GM21576 (cell line): ENCODE measurements around the gene AAR2.

ENCODE experiments used
- ATAC-seq: cut with Tn5 transposase; IDR thresholded peaks from one replicate; pipeline ENCODE4 v1.9.1; 2021; ENCODE audit warnings: mild to moderate bottlenecking, moderate library complexity; ENCODE audit not compliant: unreplicated experiment

Gene AAR2, protein sequence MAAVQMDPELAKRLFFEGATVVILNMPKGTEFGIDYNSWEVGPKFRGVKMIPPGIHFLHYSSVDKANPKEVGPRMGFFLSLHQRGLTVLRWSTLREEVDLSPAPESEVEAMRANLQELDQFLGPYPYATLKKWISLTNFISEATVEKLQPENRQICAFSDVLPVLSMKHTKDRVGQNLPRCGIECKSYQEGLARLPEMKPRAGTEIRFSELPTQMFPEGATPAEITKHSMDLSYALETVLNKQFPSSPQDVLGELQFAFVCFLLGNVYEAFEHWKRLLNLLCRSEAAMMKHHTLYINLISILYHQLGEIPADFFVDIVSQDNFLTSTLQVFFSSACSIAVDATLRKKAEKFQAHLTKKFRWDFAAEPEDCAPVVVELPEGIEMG

GRCh38 chr20:36235892-36236785 lies at the start of gene AAR2:
Gene AAR2, plus strand, starts transcription at chr20:36236478. Its CDS starts 3,391 bp downstream, at chr20:36239869.
- ATAC-seq = peak; percentile 61

- ATAC-seq = no peak
These were observed 42.1 kb upstream of the AAR2 start for GRCh38 chr20:36193977-36194712.

DNA sequence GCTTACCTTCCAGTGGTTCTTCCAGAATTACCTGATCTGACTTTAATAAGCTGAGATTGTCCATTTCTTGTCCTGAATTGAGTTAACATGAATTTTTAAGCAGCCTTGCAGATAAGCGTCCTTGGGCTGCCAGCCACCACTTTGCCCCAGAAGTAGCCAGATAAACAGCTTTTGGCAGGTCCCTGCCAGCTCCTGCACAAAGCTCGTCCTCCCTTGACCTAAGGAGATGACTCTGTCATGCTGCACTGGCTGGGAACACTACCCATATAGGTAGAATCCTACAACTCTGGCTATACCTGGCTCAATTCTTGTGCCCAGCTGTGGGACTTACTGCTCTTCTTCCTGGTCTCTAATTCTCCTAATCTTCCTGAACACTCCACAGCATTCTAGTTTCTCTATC lies 39.6 kb upstream of the AAR2 start:
- no peak for ATAC-seq

- ATAC-seq = no peak
These were observed 39.0 kb upstream of the AAR2 start for GRCh38 chr20:36197271-36197670.

DNA sequence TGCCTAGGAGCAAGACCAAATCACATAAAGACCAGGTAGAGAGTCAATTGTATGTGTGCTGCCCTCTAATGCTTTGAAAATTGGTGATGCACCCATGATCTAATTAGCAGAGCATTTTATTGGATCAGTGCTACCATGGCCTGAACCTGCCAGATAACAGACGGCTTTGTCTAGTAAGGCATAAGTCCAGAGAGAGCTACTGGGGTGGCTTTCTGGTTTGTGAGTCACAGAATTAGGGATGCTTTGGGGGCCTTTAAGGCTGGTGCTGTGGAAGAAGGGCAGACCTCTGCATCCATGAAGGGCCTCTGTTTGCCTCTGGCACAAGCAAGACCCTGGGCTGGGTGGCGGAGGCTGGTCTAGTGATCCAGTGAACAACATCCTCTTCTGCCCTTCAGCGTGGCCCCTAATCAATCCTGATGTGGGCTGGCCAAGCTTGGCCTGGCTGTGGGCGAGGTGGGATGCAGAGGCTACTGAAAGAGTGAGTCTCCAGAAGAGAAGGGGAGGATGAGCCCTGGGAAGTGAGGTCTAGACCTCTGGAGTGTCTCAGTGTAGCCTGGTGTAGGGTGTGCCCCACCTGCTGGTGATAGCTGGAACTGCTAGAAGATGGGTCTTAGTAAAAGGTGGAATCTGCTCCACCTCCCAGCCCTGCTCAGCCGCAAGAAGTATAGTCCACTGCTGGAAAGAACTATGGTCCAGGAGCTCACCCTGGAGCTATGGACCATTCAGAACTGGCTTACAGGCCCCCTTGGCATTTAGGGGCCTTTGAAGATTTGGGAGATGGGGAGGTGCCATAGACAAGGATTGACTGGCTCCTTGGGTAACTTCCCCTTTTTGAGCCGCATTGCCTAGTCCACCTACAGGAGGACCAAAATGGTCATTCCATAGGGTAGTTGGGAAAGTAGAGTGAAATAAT lies 36.7 kb upstream of the AAR2 start:
- no peak for ATAC-seq

GRCh38 chr20:36200451-36200850 lies 35.8 kb upstream of the AAR2 start:
- ATAC-seq = no peak

DNA sequence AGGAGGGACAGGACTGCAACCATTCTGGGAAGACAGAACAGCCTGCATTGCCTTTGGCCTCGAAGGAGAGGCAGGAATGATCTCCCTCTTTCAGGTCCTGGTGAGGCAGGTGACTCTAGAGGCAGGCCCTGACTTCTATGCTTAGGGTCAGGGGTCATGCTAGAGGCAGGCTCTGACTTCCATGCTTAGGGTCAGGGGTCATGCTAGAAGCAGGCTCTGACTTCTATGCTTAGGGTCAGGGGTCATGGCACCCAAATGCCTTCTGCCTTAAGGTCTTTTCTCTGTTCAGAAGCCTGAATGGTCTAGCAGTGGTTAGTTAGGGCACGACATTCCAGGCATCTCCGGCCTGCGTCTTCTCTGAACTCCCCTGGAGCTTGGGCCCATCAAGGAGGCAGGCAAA lies 35.1 kb upstream of the AAR2 start:
- no peak for ATAC-seq

DNA sequence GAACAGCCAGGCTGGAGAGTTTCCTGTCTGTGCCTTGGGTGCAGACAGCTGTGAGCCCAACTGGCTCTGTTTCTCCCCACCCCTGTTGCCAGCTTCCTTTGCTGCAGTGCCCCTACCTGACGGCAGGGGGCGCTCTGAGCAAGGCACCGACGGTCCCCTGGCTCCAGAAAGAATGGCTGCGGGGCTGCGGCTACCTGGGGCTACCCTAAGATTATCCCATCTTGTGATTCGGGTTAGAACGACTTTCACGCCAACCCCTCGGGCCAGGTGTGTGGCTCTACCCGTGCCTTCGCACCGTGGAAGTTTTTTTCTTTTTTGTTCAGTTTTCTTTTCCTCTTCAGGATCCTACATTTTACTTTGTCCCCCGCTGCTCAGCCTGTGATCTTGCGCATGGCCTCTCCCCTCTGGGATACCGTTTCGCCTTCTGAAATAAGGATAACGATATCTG lies 33.4 kb upstream of the AAR2 start:
- no peak for ATAC-seq

DNA sequence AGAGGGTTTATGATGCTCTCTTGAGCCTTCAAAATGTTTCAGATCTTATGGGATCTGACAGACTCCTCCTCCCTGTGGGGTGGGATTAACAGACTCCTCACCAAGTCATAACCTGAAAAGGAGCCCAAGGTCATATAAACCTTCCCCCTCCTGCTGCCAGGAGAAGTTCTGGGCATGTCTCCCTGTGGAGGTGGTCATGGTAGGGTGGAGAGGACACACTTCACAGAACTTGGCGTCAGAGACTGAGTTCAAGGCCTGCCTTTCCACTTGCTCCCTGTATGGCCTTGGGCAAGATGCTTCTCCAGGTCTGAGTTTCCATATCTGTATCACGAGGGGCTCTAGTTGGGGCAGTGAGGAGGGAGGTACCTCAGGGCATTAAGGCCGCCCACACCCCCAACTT lies 32.4 kb upstream of the AAR2 start:
- no peak for ATAC-seq

GRCh38 chr20:36205026-36205425 lies 31.3 kb upstream of the AAR2 start:
- ATAC-seq = no peak

GRCh38 chr20:36206068-36206467 lies 30.2 kb upstream of the AAR2 start:
- ATAC-seq = no peak

- no peak for ATAC-seq
These were observed 29.6 kb upstream of the AAR2 start for GRCh38 chr20:36206641-36207040.

GRCh38 chr20:36207602-36208001 lies 28.7 kb upstream of the AAR2 start:
- no peak for ATAC-seq

- ATAC-seq = no peak
These were observed 28.0 kb upstream of the AAR2 start for GRCh38 chr20:36208257-36208656.

GRCh38 chr20:36210436-36211021 lies 25.7 kb upstream of the AAR2 start:
- ATAC-seq = no peak

- no peak for ATAC-seq
These were observed 22.9 kb upstream of the AAR2 start for GRCh38 chr20:36213362-36213761.

- ATAC-seq = no peak
These were observed 21.5 kb upstream of the AAR2 start for GRCh38 chr20:36214684-36215256.

- ATAC-seq = no peak
These were observed 20.5 kb upstream of the AAR2 start for GRCh38 chr20:36215778-36216177.

- no peak for ATAC-seq
These were observed 19.8 kb upstream of the AAR2 start for GRCh38 chr20:36216314-36217025.
